Common myeloid progenitor, CD34-positive (primary cell): ENCODE measurements around the gene TJP2.
A peak's percentile ranks its signal among the peaks of the same experiment; 100 is the strongest.

ENCODE experiments used
- CTCF ChIA-PET: fragments of 350-600 bp; sonication (Branson Sonifier 250); formaldehyde crosslinking; loops from one replicate; lab custom pipeline; 2021; ENCODE audit warnings: antibody characterized with exemption; lab: Charles Lee
- POLR2A ChIA-PET: fragments of 350-600 bp; sonication (Branson Sonifier 250); formaldehyde crosslinking; loops from one replicate; lab custom pipeline; 2021; ENCODE audit warnings: antibody characterized with exemption; lab: Charles Lee
- DNase-seq, 3 donors: peaks; one replicate each; pipeline versions ENCODE4 v3.0.0 to v3.0.0-alpha.2; 2013
- H3K27ac ChIP-seq, 2 experiments: 1 replicate in 1 of 2; 2 replicates in 1 of 2; pipeline ENCODE4 v1.7.0; 2013; ENCODE audit warnings: inconsistent platforms in 2 of 2, low read length in 2 of 2, mild to moderate bottlenecking in 2 of 2, low read depth in 1 of 2, moderate library complexity in 1 of 2; ENCODE audit not compliant: severe bottlenecking in 2 of 2, insufficient read depth in 1 of 2, poor library complexity in 1 of 2
- H3K27me3 ChIP-seq, 5 experiments: replicated peaks in 2 of 5; 1 replicate in 3 of 5; 2 replicates in 2 of 5; pipeline versions ENCODE4 v1.6.1 to v1.7.0; 2013; ENCODE audit warnings: low read length in 4 of 5, mild to moderate bottlenecking in 2 of 5, moderate library complexity in 2 of 5, inconsistent platforms in 1 of 5; ENCODE audit not compliant: insufficient read depth in 5 of 5, control insufficient read depth in 4 of 5
- H3K36me3 ChIP-seq, 4 experiments: 1 replicate in 2 of 4; 2 replicates in 2 of 4; pipeline versions ENCODE4 v1.6.1 to v1.7.0; 2013; ENCODE audit warnings: low read length in 3 of 4, control low read depth in 1 of 4, mild to moderate bottlenecking in 1 of 4; ENCODE audit not compliant: control insufficient read depth in 4 of 4, insufficient read depth in 4 of 4
- H3K4me1 ChIP-seq, 4 experiments: 1 replicate in 3 of 4; 2 replicates in 1 of 4; pipeline versions ENCODE4 v1.6.1 to v1.7.1; 2013; ENCODE audit warnings: low read length in 3 of 4, mild to moderate bottlenecking in 3 of 4, control low read depth in 1 of 4, inconsistent platforms in 1 of 4, moderate library complexity in 1 of 4; ENCODE audit not compliant: control insufficient read depth in 4 of 4, insufficient read depth in 4 of 4; ENCODE audit errors: control extremely low read depth in 1 of 4
- H3K4me3 ChIP-seq, 7 experiments: 1 replicate in 4 of 7; 2 replicates in 3 of 7; pipeline versions ENCODE4 v1.5.1 to v1.7.0; 2013; ENCODE audit warnings: mild to moderate bottlenecking in 7 of 7, low read length in 6 of 7, moderate library complexity in 6 of 7, inconsistent platforms in 2 of 7, low read depth in 2 of 7, control low read depth in 1 of 7; ENCODE audit not compliant: insufficient read depth in 4 of 7, control insufficient read depth in 1 of 7; ENCODE audit errors: extremely low read depth in 1 of 7
- H3K9me3 ChIP-seq, 5 experiments: 1 replicate in 4 of 5; 2 replicates in 1 of 5; pipeline versions ENCODE4 v1.6.1 to v1.7.1; 2013; ENCODE audit warnings: low read length in 4 of 5, mild to moderate bottlenecking in 2 of 5, inconsistent platforms in 1 of 5, low read depth in 1 of 5, moderate library complexity in 1 of 5; ENCODE audit not compliant: control insufficient read depth in 4 of 5, insufficient read depth in 2 of 5; ENCODE audit errors: control extremely low read depth in 1 of 5
- WGBS: methylation state at CpG from one replicate; pipeline ENCODE4 v1.1.5; 2013; ENCODE audit not compliant: insufficient coverage; 5-methylcytosine and 5-hydroxymethylcytosine counted together

Gene TJP2

DNA sequence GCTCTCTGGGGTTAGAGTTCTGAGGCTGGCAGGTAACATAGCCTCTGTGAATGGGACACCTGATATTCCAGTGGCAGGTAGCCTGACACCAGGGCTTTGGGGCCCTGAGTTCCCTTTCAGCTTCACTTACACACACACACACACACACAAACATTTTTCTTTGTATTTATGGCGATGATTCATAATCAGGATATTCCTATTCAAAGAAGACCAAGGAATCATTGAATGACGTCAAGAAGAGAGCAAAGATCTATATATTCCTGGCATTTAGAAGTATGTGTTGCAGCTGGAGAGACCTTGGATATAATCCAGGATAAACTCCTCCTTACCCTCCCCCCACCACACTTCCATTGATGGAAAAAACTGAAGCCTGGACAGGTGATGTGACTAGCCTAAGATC is 143.0 kb downstream of the TJP2 start:
- DNase-seq = no peak
- ChIA-PET CTCF (no interaction called here), POLR2A (no interaction called here)
- WGBS = no CpG with 5 or more reads among the region's 2 CpGs
- Histone ChIP-seq H3K4me1 (no peaks in the 10 kb centered on the region), H3K4me3 (no peak overlapping the region), H3K27ac (no peak overlapping the region), H3K36me3 (no peaks in the 10 kb centered on the region), H3K9me3 (peaks cover 0 to 22% (median 11%) of the 10 kb centered on the region in 5 experiments), H3K27me3 (peaks cover 0 to 12% (median 6%) of the 10 kb centered on the region in 5 experiments)

DNA sequence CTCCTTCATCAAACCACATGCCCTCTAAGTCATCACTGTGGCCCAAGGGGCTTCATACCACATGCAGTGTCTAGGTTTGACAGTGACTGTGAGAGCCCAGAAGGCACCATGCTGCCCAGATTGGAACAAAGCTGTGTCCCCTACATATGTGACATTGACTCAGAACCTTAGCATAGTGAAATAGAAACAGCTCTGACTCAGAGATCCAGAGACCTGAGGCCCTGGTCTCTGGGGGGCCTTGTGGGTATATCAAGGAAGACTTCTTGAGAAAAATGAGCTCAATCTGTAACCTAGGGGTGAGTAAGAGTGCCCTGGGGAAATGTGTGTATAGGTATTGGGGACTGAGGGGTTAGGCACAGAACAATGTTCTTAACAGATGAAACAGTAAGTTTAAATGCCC is 143.8 kb downstream of the TJP2 start:
- ChIA-PET POLR2A (no interaction called here), CTCF (no interaction called here)
- H3K4me1 ChIP-seq = no peaks in the 10 kb centered on the region
- H3K27ac ChIP-seq = no peak overlapping the region
- no peaks in the 10 kb centered on the region for H3K36me3 ChIP-seq
- DNase-seq = no peak
- peaks cover 0 to 14% (median 5%) of the 10 kb centered on the region in 5 experiments for H3K9me3 ChIP-seq
- peaks cover 0 to 20% (median 8%) of the 10 kb centered on the region in 5 experiments for H3K27me3 ChIP-seq
- no peak overlapping the region for H3K4me3 ChIP-seq

DNA sequence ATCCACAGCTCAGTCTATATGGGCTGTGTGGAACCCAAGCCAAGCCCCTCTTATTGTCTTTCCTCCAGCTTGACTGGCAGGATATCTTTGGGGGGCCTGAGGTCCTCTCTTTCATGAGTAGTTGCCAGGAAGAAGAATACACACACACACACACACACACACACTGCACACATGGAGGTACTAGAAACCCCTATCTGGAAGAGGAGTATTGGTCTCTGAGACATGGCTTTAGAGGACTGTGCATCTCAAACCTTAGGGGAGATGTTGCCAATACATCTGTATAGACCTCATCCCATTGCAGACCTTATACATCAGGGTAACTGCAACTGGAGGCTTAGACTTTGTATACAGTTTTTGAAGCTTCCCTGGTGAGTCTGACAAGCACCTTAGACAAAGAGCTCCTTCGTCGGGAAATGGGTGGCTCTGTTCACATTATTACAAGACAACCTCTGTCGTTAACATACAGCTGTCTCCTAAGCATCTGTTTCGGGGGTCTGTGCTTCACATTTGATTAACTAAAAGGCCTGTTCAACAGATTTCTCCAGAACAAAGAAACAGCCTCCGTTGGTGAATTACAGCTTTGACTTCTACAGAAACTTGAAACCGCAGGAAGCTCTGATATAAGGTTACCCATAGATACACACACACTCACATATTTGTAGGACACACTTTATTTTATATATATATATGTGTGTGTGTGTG is 145.4 kb downstream of the TJP2 start:
- CTCF ChIA-PET = interaction anchor here (0.8 to 1.4 kb wide), 2 partner anchors 15 to 38 kb away, joined by 3 read pairs; no protein-coding TSS in a partner anchor
- POLR2A ChIA-PET = no interaction called here

DNA sequence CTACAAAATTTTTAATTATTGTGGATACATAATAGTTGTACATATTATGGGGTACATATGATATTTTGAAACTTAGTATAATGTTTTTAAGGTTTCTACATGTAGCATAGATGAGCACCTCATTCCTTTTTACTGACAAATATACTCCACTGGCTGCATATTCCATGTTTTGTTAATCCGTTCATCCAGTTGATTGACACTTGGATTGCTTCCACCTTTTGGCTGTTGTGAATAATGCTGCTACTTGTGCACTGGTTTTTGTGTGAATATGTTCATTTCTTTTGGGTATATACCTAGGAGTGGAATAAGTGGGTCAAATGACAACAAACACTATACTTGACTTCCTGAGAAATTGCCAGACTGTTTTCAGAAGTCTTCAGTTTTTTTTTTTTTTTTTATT is 148.2 kb downstream of the TJP2 start:
- H3K27me3 ChIP-seq = peaks cover 5 to 63% (median 23%) of the 10 kb centered on the region in 5 experiments

More for the DNA sequence above, 145.4 kb downstream of the TJP2 start:
- H3K27ac ChIP-seq = no peak overlapping the region
- no peak overlapping the region for H3K4me3 ChIP-seq
- H3K36me3 ChIP-seq = no peaks in the 10 kb centered on the region
- DNase-seq = no peak
- 84% methylated on average over 4 of the region's 6 CpGs for WGBS
- H3K9me3 ChIP-seq = peaks cover 0 to 2% (median 0%) of the 10 kb centered on the region in 5 experiments
- H3K4me1 ChIP-seq = peaks cover 0 to 3% (median 2%) of the 10 kb centered on the region in 4 experiments
- H3K27me3 ChIP-seq = peaks cover 2 to 35% (median 8%) of the 10 kb centered on the region in 5 experiments

DNA sequence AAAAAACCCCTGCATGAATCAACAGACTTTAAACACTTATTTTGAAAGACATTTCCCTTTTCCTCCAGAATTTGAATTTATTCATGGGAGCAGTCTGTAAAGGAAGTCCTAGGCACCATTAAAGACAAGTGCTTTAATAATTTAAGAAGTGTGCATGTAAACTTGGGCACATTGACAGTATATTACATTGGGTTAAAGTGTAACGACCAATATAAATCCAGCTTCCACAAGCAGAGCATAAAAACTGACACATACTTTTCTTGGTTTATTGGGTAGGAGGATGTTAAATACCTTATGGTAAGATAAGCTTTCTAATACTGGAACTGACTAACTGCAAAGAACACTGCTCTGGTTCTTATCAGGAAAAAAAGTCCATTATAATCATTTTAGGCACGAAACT is 149.8 kb downstream of the TJP2 start:
- Histone ChIP-seq H3K27ac (no peak overlapping the region), H3K9me3 (no peaks in the 10 kb centered on the region), H3K4me1 (peaks cover 0 to 15% (median 14%) of the 10 kb centered on the region in 4 experiments), H3K27me3 (peaks cover 6 to 78% (median 31%) of the 10 kb centered on the region in 5 experiments), H3K36me3 (no peaks in the 10 kb centered on the region), H3K4me3 (no peak overlapping the region)
- no CpG with 5 or more reads among the region's 2 CpGs for WGBS
- ChIA-PET POLR2A (no interaction called here), CTCF (interaction anchor here (1.1 kb wide), 1 partner anchor 9 kb away, joined by 3 read pairs; no protein-coding TSS in a partner anchor)
- DNase-seq = peak in 1 of 3 donors; percentile 24

More for the DNA sequence above, 148.2 kb downstream of the TJP2 start:
- Histone ChIP-seq H3K9me3 (no peaks in the 10 kb centered on the region), H3K4me3 (no peak overlapping the region), H3K36me3 (no peaks in the 10 kb centered on the region), H3K4me1 (peaks cover 0 to 15% (median 14%) of the 10 kb centered on the region in 4 experiments), H3K27ac (no peak overlapping the region)
- WGBS = 63% methylated on average over 1 of the region's 1 CpG
- ChIA-PET CTCF (interaction anchor here (1.2 kb wide), 1 partner anchor 230 kb away, joined by 4 read pairs; no protein-coding TSS in a partner anchor), POLR2A (interaction anchor here (0.6 kb wide), 1 partner anchor 54 kb away, joined by 3 read pairs; no protein-coding TSS in a partner anchor)
- no peak for DNase-seq
